Retinal pigment epithelial cell (primary cell): ENCODE data around the gene CACFD1.

ENCODE experiments used
- DNase-seq: peaks from one replicate; pipeline ENCODE4 v3.0.0-alpha.2; 2010; ENCODE audit warnings: low read depth
- H3K4me3 ChIP-seq: 2 replicates; pipeline ENCODE4 v1.5.1; 2011; ENCODE audit warnings: mild to moderate bottlenecking, low read length, control low read depth, moderate library complexity
- TF ChIP-seq, protein P1 (sequence below): conservative IDR thresholded peaks from 2 replicates; pipeline ENCODE4 v1.5.1; 2011; ENCODE audit warnings: low read depth, low read length, control low read depth, inconsistent platforms

CACFD1 gene

DNA sequence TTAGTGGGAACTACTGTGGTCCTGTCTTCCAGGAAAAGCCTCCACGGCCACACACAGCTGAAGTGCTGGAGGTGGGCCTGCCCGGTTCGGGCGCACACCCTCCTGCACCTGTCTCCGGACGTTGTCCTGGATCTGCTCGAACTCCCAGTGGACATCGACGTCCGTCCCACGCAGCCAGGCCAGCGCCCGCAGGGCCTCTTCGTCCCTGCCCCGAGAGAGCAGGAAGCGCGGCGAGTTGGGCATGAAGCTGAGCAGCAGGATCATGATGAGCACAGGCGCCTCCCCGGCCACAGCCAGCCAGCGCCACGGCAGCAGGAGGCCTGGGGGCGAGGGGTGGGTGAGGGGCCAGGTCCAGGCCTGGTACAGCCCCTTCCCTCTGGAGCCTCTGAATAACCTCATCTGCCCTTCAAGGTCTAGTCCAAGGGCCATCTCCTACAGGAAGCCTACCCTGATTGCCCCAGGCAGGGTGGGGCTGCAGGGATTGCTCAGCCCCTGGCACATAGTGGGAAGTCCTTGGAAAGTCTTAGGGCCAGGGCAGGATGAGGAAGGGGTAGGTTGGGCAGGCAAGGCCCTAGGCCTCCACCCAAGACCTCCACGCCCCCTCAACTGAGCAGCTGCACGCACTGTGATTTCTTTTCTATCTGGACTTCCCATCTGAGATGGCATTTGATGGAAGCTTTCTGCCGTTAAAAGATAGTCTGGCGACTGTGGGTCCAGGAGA, 15.7 kb downstream of the CACFD1 start:
- TF ChIP-seq, protein P1, sequence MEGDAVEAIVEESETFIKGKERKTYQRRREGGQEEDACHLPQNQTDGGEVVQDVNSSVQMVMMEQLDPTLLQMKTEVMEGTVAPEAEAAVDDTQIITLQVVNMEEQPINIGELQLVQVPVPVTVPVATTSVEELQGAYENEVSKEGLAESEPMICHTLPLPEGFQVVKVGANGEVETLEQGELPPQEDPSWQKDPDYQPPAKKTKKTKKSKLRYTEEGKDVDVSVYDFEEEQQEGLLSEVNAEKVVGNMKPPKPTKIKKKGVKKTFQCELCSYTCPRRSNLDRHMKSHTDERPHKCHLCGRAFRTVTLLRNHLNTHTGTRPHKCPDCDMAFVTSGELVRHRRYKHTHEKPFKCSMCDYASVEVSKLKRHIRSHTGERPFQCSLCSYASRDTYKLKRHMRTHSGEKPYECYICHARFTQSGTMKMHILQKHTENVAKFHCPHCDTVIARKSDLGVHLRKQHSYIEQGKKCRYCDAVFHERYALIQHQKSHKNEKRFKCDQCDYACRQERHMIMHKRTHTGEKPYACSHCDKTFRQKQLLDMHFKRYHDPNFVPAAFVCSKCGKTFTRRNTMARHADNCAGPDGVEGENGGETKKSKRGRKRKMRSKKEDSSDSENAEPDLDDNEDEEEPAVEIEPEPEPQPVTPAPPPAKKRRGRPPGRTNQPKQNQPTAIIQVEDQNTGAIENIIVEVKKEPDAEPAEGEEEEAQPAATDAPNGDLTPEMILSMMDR = no peak
- DNase-seq = no peak
- no peak overlapping the region for H3K4me3 ChIP-seq

DNA sequence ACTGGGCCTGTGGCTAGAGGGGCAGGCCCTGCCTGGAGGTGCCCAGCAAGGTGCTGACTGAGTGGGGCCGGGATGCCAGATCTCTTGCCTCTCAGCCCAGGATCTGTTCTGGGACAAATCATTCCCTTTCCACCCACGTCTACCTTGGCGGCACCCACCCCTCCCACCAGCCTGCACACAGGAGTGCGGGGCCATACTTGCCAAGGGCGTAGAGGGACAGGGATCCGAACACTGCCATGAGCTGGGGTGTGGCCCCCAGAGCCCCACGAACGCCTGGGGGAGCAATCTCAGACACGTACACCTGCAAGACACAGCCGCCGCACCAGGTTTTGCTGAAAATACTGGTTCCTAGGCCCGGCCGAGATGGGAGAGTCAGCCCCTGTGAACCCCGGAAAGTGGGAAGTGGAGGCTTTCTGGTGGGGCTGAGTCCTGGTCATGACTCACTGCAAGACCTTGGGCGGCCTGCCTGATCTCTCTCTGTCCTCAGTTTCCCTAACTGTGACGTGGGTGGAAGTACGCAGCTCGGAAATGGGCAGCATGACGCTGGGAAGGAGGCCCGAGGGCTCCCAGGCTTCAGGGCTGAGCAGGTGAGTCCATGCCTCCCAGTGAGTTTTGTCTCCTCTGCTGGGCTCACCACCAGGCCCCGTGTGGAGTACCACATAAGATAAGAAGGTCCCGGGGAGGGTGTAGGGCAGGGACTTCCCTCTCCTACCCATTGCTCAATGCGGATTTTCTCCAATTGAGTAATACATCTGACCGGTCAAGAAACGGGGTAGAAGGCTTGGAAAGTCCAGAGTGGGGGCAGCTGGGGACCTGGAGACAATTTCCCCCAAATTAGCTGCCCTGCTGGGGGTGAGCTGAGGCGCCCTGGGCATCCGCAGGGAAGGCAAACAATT, 16.5 kb downstream of the CACFD1 start:
- H3K4me3 ChIP-seq = no peak overlapping the region
- TF ChIP-seq, protein P1 = no peak
- no peak for DNase-seq

DNA sequence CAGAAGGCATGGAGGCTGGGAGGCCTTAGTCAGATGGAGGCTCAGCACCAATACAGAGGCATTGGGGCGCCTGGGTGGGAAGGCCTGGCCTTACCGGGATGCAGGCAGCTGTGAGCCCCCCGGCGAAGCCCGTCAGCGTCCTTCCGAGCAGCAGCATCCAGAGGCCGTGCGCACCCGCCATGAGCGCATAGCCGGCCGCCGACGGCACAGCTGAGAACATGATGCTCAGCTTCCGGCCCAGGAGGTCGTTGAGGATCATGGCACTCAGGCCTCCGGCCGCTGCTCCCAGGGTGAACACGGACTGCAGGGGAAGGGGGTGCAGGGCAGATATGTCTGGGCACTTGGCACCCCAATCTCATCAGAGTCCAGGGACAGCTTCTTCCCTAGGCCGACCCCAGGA, 17.2 kb downstream of the CACFD1 start:
- no peak for DNase-seq
- TF ChIP-seq, protein P1 = no peak
- H3K4me3 ChIP-seq = no peak overlapping the region

DNA sequence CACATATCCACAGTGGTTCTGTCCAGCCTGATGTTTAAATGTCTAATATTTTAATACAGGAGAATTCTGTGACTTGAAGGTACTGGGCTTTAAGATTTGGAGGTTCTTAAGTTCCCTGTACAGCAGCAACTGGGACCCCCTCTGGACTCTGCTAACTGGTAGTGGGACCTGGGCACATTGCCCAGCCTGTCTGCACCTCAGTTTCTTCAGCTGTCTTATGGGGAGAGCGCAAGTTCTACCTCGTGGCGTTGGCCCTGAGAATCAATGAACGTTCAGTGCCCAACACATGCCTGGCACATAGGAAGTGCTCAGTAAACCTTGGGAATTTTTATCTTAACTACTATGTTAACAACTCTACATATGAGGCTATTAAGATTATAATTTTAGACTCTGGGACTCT, 17.7 kb downstream of the CACFD1 start:
- TF ChIP-seq, protein P1 = no peak
- no peak for DNase-seq

DNA sequence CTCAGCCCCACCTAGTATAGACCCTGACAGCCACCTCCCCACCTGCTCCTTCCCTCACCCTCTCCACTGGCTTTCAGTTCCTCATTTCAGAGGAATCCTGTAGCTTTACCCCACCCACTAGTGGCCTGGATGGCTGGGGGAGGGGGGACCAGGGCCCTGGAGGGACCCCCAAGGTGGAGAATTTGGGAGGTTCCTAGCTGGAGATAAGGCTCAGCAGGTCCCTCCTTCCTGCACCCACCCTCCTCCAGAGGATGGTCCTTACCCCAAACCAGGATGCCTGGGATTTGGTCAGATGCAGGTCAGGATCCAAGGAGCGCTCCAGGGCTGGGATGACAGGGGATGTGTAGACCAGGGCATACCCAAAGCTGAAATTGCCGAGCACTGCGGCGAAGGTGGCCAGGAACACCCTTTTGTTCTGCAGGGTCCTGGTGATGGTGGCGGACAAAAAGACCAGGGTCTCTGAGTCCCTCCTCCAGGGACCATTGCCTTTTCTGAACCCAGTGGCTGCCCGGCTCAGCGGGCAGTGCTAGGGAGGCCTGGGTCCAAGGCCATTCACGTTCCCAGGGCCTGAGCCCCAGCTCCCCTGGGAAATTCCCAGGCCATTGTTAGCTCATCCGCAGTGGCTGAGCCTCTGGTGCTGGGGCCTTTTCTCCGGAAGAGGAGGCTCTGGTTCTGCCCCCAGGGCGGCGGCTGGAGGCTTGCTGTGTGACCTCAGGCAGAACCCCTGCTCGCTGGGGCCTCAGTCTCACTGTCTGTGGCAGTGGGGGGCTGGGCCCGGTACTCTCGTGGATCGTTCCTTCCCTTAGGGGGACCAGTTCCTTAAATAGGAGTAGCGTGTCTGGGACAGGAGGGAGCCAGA, 18.4 kb downstream of the CACFD1 start:
- DNase-seq = no peak
- TF ChIP-seq, protein P1 = no peak
- H3K4me3 ChIP-seq = peak overlapping the region; percentile 73

More for the DNA sequence above, 17.7 kb downstream of the CACFD1 start:
- peak overlapping the region; percentile 73 for H3K4me3 ChIP-seq

DNA sequence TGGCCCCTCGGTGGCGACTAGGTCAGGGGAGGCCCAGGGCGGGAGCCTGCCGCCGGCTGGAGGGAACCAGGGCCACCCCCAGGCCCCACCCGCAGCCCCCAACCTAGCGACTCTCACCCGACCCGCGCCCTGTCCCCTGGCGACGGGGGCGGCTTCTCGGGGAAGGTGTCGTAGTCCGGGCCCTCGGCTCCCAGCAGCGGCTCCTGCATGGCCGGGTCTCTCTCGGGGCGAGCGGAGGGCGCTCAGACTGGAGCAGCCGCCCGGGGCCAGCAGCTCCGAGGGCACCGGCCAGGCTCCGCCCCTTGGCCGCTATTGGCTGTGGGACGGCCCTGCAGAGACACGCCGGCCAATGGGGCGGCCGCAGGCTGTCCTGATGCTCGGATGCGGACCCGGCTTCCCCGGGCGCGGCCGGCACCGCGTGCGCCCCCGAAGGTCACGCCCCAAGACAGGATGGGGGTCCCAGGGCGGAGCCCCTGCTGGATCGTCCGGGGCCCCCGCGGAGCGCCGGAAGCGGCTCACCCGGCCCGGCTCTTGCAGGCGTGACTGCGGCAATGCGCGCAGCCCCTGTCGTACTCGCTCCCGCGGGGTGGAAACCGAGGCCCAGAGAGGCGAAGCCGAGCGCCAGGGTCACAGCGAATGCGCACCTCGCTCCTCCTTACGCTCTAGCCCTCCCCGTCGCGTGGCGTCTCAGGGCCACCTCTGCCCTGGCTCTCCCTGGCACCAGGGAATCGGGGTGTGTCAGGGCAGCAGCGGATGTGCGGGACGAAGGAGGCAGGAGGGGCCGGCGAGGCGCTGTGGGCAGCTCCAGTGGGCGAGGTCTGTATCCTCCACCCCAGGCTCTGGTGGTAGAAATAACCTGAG, 19.3 kb downstream of the CACFD1 start, which contains the start of gene SLC2A6:
Gene SLC2A6, minus strand, starts transcription at position 249 of the 861 bp plus-strand sequence. Its CDS starts 40 bp downstream, at position 209.
- H3K4me3 ChIP-seq = peak within 1 kb of the TSS; percentile 73
- TF ChIP-seq, protein P1 = no peak
- peak; percentile 49 for DNase-seq
